ENCODE data around the gene KLK13.

Gene KLK13

GRCh38 chr19:51091895-51092873, 27.3 kb upstream of the KLK13 start:
- no peak for DNase-seq

- DNase-seq, result no peak
Measured at GRCh38 chr19:51091126-51091525, 26.2 kb upstream of the KLK13 start.

- no peak for DNase-seq
Measured at GRCh38 chr19:51090471-51090870, 25.6 kb upstream of the KLK13 start.

GRCh38 chr19:51089786-51090185, 24.9 kb upstream of the KLK13 start:
- no peak for DNase-seq

GRCh38 chr19:51086153-51086850, 21.4 kb upstream of the KLK13 start:
- no peak for DNase-seq

- DNase-seq, result no peak
Measured at GRCh38 chr19:51084505-51084904, 19.6 kb upstream of the KLK13 start.

- no peak for DNase-seq
Measured at GRCh38 chr19:51083783-51084182, 18.9 kb upstream of the KLK13 start.

- no peak for DNase-seq
Measured at GRCh38 chr19:51083181-51083580, 18.3 kb upstream of the KLK13 start.

- no peak for DNase-seq
Measured at GRCh38 chr19:51082611-51083010, 17.7 kb upstream of the KLK13 start, which contains the start of gene KLK14. Gene KLK14 (minus strand): TSS chr19:51082887. CDS start chr19:51082614, 273 bp downstream.

GRCh38 chr19:51081476-51081875, 16.6 kb upstream of the KLK13 start:
- DNase-seq, result no peak

GRCh38 chr19:51079481-51080110, 14.7 kb upstream of the KLK13 start:
- DNase-seq, result no peak

- no peak for DNase-seq
Measured at GRCh38 chr19:51078731-51079130, 13.8 kb upstream of the KLK13 start.

GRCh38 chr19:51078104-51078503, 13.2 kb upstream of the KLK13 start:
- DNase-seq, result no peak

GRCh38 chr19:51076631-51077213, 11.8 kb upstream of the KLK13 start:
- DNase-seq, result no peak

GRCh38 chr19:51075998-51076397, 11.1 kb upstream of the KLK13 start:
- no peak for DNase-seq

GRCh38 chr19:51071095-51071405, 6.2 kb upstream of the KLK13 start:
- no peak for DNase-seq

GRCh38 chr19:51070334-51071094, 5.6 kb upstream of the KLK13 start:
- no peak for DNase-seq

GRCh38 chr19:51066393-51067186, 1.7 kb upstream of the KLK13 start:
- DNase-seq, result no peak

- no peak for DNase-seq
Measured at GRCh38 chr19:51065221-51065960, 499 bp upstream of the KLK13 start.

- no peak for DNase-seq
Measured at GRCh38 chr19:51063664-51064063, 1.2 kb downstream of the KLK13 start.

- no peak for DNase-seq
Measured at GRCh38 chr19:51060973-51061372, 3.9 kb downstream of the KLK13 start.

All from CD4-positive, alpha-beta T cell treated with Interleukin-15 for 1 hour (primary cell).